GM19043 (cell line): ENCODE measurements around the gene GOLGA8H.
"Not testable (repeated sequence)": the region's sequence is repeated elsewhere in the genome, so short reads cannot be mapped to it uniquely, and the experiment has no call there.

Experiments used
- ATAC-seq: cut with Tn5 transposase; IDR thresholded peaks from one replicate; pipeline ENCODE4 v1.9.1; 2021; ENCODE audit warnings: low read depth; ENCODE audit not compliant: unreplicated experiment

GOLGA8H gene

GRCh38 chr15:30603796-30604195 is at the start of gene GOLGA8H:
TSS of gene GOLGA8H (plus strand) at chr15:30604028. CDS start at chr15:30604126, 98 bp downstream.
- ATAC-seq = not testable (repeated sequence)

GRCh38 chr15:30566949-30567348 is 36.9 kb upstream of the GOLGA8H start:
- ATAC-seq = not testable (repeated sequence)

GRCh38 chr15:30573012-30573491 is 30.8 kb upstream of the GOLGA8H start:
- ATAC-seq = not testable (repeated sequence)

GRCh38 chr15:30579394-30579970 is 24.3 kb upstream of the GOLGA8H start:
- not testable (repeated sequence) for ATAC-seq

- ATAC-seq = not testable (repeated sequence)
Observed at GRCh38 chr15:30580716-30581115, 23.1 kb upstream of the GOLGA8H start.

- ATAC-seq = not testable (repeated sequence)
Observed at GRCh38 chr15:30598953-30599352, 4.9 kb upstream of the GOLGA8H start.

- not testable (repeated sequence) for ATAC-seq
Observed at GRCh38 chr15:30612271-30612670, 8.4 kb downstream of the GOLGA8H start.

GRCh38 chr15:30621342-30621741 is 17.5 kb downstream of the GOLGA8H start:
- not testable (repeated sequence) for ATAC-seq

- ATAC-seq = peak; percentile 89
Observed at GRCh38 chr15:30625436-30626193, 21.8 kb downstream of the GOLGA8H start, which contains the start of gene ARHGAP11B. TSS of gene ARHGAP11B (plus strand) at chr15:30626128.

GRCh38 chr15:30626194-30626565 is 22.4 kb downstream of the GOLGA8H start:
- not testable (repeated sequence) for ATAC-seq

- not testable (repeated sequence) for ATAC-seq
Observed at GRCh38 chr15:30626632-30627031, 22.8 kb downstream of the GOLGA8H start.

GRCh38 chr15:30650012-30650929 is 46.4 kb downstream of the GOLGA8H start:
- ATAC-seq = peak; percentile 77

GRCh38 chr15:30661154-30661553 is 57.3 kb downstream of the GOLGA8H start:
- ATAC-seq = not testable (repeated sequence)
